Dedifferentiated amniotic fluid mesenchymal stem cell (primary cell): ENCODE data around the gene PLA2G4B.
A peak's percentile ranks its signal among the peaks of the same experiment; 100 is the strongest.
"Not testable (repeated sequence)": the region's sequence is repeated elsewhere in the genome, so short reads cannot be mapped to it uniquely, and the experiment has no call there.

ENCODE experiments used
- DNase-seq: peaks from one replicate; pipeline ENCODE4 v3.0.0-alpha.2; 2016; ENCODE audit errors: extremely low spot score

PLA2G4B gene

DNA sequence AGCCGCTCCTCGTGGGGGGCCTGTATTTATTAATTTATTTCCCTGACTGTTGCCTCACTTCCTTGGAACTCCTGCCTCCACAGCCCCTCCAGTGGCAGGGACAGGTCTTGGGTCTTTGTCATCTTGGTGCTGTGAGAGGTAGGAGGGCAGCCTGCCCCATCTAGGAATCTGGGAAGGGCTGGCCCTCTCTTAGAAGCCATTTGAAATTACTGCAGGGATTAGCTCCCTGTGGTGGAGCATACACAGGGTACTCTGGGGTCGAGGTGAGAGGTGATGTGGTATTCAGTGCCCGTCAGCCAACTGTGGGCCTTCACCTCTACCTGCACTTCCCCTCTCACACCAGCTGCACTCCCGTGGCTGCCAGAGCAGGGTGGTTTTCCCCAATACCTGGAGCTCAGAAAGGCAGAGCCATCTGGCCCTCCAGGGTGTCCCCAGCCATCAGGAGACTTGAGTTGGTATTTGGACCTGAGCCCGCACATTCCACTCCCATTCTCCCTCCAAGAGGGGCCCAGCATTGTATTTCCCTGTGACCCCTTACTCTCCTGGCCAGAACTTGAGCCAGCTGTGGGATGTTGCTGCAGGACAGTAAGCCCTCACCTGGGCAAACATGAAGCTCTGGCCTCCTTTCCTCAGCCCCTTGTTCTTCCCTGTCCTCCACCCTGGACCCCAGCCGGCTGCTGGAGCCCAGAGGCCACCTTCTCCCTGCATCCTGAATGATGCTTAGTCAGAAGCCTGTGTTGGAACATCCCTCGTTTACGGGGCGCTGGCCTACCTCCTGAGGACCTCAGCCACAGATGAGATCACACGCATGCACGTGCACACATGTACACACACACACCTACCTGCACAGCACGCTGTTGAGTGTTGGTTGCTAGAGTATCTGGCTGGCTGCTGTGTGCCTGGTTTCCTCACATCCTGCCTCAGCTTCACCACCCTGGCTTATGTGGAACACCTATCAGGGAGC, 12.8 kb upstream of the PLA2G4B start:
- no peak for DNase-seq

DNA sequence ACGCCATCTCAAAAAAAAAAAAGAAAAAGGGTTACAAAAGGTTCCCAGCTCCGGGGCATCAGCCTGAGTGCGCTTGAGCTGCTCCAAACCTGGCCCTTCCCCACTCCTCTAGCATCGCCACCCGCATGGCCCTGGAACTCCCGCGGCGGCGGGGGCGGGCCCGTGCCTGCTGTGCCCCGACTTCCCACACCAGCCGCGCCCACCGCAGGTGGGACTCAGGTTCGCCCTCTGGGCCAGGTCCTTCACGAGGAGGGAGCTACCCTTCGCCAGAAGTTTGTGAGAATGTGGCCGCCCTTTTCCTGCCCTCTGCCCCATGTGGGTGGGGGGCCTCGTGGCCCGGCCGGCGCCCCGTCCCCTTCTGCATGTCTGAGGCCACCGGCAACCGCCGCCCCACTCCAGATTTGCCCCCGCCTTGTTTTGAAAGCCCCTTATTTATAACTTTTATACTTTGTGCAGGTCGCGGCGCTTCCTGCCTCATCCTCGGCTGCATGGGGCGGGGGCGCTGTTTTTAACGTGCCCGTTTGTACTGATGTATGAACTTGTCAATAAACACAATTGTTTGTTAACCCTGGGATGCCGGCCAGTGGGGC, 11.3 kb upstream of the PLA2G4B start:
- DNase-seq = no peak

DNA sequence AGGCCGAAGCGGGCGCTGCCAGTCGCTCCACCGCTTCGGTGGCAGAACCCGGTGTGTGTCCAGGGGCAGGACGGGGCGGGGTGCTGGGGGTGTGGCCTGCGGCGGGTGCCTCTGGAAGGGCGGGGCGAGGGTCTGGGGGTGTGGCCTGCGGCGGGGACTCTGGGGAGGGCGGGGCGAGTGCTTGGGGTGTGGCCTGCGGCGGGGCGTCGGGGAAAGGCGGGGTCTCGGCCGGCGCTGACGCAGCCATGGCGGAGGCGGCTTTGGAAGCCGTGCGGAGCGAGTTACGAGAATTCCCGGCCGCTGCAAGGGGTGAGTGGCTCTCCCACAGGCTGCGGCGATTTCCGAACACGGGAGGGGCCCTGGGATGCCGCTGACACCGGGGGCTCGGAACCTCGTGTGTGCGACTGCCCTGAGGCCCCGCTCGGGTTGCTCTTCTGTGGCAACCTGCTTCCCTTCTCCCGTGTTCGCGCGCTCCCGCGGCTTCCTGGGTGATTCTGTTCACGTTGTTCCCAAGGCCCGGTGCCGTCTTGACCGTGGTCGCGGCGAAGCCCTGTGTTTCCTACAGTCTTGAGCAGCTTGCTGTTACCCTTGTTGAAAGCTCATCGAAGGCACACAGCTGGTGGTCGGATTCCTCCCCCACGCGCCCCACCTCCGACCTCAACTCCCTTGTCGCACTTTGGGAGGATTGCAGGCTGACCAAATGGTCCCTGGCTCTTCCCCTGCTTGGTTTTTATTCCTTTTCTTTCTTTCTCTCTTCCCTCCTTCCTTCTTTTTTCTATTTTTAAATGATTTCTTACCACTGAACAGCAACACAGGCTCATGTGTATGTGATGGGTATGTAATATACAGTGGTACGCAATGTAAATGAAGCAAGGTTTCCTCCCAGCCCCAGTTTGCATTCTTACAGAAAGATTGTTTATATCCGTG, 10.5 kb upstream of the PLA2G4B start, which contains the start of gene JMJD7:
TSS of gene JMJD7 (plus strand) at position 213 of the 927 bp plus-strand sequence. CDS start at position 246, 33 bp downstream.
- peak; percentile 78 for DNase-seq

DNA sequence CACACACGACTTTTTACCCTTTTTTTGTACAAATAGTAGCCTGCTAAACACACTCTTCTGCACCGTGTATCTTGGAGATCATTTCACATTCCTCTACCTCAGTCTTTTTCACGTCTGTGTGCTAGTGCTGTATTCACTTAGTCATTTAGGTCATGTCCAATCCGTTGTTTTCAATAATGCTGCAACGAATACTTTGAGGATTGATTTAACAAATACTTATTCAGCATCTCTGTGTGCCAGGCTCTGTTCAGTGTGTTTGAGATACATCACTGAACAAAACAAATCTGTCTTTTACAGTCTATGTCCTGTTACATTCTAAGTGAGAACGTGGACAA, 9.9 kb upstream of the PLA2G4B start:
- no peak for DNase-seq

DNA sequence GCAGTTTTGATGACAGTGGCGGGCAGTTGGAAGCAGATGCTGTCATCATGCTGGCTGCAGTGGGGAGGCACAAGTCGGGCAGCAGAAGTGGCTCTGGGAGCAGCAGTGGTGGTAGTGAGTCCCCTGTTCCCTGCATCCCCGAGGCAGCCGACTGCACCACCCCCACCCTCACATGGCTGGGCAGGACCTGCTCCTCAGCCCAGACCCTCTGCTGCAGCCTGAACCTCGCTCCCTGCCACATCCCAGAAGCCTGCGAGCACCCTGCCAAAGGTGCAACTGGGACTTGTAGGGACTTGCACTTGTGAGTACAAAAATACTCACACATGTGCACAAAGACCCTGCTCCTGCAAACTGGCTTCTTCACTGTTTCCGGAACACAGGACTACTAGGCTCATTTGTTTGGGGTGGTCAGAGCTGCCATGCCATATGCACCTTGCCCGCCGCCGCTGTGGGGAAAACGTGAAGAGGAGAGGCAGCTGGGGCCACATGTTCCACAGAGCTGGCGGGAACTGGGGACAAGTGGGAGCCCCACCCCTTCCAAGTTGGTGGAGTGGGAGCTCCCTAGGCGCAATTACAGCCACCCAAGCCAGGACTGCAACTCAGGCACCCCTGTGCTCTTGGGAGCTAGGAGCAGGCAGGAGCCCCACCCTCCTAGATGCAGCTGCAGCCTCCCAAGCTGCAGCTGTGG, 8.5 kb upstream of the PLA2G4B start:
- DNase-seq = no peak

DNA sequence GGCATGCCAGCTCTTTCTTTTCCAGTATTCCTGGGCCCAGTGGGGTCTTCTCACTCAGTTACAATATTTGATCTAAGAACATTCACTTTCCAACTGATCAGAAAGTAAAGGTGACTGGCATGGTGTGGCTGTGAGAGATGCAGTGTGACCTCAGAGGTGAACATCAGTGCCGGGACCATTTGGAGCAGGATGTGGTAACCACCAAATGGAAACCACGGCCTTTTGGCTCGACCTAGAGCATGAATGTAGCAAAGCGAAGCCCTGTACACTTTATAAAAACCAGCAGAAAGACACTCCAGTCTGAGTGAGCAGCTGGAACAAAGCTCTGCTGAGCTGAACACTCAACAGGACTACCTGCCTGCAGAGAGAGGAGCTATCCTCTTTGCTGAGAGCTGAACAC, 7.4 kb upstream of the PLA2G4B start:
- DNase-seq = not testable (repeated sequence)

DNA sequence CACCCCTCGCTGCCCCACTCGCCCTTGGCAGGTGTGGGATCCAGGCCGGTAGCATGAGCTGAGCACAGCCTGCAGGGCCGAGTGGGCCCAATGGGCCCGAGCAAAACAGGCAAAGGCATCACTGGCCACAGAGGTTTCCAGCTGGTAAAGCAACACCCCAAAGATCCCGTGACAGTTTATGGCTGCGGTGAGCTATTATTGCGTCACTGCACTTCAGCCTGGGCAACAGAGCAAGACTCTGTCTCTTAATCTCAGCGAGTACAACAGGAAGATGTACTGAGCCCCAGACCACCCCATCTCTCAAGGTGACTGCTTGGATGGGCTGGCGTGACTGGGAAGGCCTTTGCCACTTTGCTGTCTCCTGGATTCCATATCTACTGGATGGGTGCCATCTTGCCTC, 6.4 kb upstream of the PLA2G4B start:
- no peak for DNase-seq

DNA sequence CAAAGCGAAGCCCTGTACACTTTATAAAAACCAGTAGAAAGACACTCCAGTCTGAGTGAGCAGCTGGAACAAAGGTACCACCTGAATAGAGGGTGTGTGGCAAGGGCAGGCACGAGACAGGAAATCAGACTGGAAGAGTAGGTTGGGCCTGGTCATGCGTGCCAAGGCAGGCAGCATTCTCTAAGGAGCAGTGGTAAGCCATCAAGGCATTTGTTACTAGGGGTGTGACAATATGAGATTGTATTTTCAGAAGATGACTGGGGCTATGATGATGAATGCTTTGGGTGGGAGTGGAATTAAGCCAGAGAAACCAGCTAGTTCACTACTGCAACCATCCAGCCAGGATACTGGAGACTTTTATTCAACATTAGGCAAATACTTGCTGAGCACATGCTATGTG, 5.8 kb upstream of the PLA2G4B start:
- DNase-seq = no peak

DNA sequence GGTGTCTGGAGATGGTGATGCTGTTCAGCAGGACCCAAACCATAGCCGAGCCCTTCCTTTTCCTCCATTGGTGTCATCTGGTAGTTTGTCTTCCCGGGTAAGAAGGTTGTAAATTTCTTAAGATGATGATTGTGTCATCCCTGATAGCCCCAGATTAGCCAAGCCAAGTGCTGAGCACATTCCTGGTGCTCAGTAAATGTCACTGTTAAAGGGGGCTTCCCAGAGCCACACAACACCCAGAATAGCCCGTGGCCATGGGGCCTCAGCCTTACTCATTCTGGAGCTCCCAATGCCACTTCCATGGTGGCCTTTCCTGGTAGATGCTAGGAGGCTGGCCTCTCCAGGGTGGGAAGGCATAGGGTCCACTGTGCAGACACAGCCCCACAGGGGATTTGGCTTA, 4.6 kb upstream of the PLA2G4B start:
- DNase-seq = no peak

DNA sequence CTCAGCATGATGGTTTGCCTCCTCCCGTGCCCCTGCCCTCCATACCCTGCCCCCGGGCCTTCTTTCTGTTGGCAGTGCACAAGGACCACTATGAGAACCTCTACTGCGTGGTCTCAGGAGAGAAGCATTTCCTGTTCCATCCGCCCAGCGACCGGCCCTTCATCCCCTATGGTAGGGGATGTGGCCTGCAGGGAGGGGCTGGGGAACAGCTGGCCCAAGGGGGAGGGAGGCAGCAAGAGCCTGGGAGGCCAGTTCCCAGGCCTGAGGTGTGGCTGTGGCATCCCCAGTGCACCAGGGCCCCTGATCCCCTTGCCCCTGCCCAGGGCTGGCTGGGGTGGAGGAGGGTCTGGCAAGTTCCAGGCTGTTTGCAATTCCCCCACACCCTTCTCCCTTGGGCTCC, 2.6 kb upstream of the PLA2G4B start:
- DNase-seq = no peak

DNA sequence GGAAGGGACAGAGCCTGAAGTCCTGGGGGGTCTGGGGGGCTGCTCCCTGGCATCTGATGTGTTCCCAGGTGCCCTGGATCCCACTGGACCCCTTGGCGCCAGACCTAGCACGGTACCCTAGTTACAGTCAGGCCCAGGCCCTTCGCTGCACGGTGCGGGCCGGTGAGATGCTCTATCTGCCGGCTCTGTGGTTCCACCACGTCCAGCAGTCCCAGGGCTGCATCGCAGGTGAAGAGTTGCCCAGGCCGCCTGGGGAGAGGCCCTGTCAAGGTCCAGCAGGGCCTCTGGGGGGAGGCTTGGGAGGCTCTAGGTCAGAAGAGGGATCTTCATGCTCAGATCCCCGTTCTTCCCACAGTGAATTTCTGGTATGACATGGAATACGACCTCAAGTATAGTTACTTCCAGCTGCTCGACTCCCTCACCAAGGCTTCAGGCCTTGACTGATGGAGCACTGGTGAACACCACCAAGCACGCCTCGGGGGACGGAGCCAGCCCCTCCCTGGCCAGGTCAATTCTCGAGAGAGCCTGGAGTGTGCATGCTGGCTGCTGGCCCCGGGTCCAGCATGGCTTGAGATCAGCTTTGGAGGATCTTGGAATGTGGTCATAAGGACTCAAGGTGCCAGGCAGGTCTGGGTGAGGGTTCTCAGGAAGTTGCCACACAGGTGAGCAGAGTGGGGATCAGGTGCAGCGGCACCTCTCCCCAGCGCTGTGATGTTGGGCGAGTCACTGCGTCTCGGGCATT, 1.8 kb upstream of the PLA2G4B start:
- DNase-seq = no peak

DNA sequence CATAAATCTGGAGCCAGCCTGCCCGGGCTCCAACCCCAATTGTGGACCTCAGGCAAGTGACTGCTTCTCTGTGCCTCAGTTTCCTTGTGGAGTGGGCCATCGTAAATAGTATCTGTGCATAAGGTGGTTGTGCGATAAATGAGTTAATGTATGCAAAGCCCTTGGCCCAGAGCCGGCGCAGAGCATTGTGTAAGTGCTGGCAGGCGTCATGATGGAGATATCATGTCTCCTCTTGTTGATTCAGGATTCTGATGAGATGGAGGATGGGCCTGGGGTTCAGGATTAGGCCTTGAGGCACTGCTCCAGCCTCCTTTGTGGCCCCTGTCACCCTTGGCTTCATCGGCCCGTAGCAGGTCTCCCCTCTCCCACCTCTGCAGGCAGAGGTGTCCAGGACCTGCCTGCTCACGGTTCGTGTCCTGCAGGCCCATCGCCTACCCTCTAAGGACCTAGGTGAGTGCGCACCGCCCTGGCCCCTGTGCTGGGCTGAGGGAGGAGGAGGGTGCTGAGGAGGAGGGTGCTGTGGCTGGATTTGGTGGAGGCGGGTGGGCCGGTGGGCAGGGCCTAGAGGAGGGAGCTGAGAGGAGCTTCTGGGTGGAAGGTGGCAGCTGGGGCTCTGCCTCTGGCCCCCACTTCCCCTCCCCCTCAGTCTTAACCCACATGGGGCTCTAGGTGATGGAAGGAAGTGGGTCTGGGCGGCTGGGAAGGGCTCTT, 1.3 kb downstream of the PLA2G4B start:
- no peak for DNase-seq

DNA sequence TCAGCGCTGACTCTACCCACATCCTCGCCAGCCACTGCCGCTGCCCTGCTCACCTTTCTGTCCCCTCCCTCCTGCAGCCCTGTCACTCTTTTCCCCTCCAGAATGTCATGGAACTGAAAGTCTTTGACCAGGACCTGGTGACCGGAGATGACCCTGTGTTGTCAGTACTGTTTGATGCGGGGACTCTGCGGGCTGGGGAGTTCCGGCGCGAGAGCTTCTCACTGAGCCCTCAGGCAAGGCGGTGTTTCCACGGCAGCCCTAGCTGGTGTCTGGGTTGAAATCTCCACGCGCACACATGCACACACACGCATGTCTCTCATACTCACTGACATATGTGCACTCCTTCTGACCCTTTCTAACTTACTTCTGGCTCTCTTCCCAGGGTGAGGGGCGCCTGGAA, 2.0 kb downstream of the PLA2G4B start:
- no peak for DNase-seq

DNA sequence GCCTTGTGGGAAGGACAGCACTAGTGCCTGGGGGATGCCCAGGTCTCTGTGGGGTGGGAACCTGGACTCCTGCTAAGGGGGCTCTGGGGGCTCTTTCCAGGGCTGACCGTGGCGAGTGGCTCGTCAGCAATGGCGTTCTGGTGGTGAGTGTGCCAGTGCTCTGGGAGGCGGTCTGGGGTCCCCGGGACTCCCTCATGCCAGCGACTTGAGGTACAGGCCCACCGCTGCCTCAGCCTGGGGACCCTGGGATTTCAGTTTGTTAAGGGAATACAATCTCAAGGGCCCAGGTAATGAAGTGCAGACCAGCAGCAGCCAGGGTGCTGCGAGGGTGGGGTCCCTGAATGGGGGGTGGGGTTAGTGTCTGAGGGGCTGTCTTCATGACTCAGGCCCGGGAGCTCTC, 2.5 kb downstream of the PLA2G4B start:
- DNase-seq = no peak

DNA sequence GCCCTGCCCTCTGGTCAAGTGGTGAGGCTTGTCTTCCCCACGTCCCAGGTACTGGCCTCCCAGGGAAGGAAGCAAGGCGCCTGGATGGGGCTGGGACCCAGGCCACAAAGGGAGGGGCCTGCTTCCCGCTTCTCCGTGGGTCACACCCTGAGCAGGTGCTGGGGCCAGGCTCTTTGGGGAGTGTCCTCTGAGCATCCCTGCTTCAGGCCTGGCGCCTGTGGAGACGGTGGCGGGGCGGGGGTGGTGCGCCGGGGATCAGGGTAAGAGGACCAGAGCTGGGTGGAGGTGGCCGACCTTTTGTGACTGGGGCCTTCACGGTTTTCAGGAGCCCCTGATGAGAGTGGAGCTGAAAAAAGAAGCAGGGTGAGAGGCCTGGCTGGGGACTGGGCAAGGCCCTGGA, 3.6 kb downstream of the PLA2G4B start:
- DNase-seq = no peak

DNA sequence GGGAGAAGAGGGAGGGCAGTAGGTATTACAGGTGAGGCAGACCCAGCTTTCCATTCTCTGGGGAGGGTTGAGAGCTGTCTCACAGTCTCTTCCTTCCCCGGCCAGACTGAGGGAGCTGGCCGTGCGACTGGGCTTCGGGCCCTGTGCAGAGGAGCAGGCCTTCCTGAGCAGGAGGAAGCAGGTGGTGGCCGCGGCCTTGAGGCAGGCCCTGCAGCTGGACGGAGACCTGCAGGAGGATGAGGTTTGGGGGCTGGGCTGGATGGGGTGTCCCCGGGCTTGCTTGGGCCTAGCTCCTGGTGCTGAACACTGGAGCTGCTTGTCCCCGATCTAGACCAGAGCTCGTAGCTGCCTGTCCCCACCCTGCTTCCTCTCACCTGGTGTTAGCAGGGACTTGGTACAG, 4.9 kb downstream of the PLA2G4B start:
- DNase-seq = no peak

DNA sequence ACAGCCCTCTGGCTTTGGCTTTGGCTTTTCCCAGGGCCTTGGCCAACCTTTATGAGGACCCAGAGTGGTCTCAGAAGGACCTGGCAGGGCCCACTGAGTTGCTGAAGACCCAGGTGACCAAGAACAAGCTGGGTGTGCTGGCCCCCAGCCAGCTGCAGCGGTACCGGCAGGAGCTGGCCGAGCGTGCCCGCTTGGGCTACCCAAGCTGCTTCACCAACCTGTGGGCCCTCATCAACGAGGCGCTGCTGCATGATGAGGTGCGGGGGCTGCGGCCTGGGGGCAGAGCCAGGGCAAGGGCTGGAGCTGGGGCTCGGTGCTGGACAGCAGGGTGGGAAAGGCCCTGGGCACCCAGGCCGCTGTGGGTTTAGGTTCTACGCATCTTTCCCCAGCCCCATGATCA, 6.2 kb downstream of the PLA2G4B start:
- DNase-seq = no peak

DNA sequence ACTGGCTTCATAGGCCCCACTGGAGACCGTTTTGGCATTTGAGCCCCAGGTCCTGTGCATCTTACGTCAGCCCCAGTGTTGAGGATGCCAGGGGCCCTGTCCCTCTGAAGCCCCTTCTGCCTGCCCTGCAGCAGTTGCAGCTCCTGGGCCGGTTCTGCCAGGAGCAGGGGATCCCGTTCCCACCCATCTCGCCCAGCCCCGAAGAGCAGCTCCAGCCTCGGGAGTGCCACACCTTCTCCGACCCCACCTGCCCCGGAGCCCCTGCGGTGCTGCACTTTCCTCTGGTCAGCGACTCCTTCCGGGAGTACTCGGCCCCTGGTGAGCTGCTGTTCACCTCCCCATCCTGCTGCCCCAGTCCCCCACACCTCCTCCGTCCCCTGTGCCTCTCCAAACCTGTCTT, 8.6 kb downstream of the PLA2G4B start:
- no peak for DNase-seq

DNA sequence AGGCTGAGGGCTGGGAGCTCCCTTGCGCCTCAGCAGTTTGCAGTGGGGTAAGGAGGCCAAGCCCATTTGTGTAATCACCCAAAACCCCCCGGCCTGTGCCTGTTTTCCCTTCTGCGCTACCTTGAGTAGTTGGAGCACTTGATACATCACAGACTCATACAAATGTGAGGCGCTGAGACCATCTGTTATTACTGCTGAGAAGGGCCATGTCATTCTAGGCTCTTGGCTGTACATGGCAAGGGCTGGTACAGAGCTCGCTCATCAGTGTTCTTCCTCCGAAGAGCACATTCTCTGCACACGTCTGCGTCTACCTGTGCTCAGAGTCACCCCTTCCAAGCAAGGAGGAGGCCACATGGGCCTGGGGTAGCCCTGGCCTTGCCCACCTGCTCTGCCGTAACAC, 9.3 kb downstream of the PLA2G4B start:
- DNase-seq = no peak

DNA sequence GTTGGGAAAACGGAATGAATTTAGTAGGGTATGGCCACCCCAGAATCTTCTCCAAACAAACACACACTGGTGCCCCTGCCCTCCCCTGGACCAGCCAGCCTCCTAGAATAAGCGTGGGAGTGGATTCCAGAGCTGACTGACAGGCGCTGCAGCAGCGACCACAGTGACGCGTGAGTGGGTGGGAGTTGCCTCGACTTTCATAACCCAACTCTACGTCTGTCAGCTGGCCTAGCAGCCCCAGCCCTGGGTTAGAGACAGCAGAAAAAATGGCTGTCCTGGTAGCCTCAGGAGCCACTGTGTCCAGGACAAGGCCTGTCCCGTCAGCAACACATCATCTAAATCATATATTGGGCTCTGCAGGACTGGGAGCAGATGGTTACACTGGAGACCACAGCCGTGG, 10.0 kb downstream of the PLA2G4B start:
- no peak for DNase-seq
